ENCODE measurements around the gene ACER1. TPM values are rescaled to one million over a fixed set of nuclear protein-coding genes. Genes with fewer than 3 reads are reported as not detected.

The ACER1 gene
- total RNA-seq, 2 donors from 2014 or later = not detected

GRCh38 chr19:6263735-6264444 is 69.5 kb downstream of the ACER1 start:
- no peak overlapping the region for H3K27ac ChIP-seq (ENCODE audit: low read depth, low read length)
- WGBS, 2 experiments (ENCODE audit: insufficient coverage in 1 of 2, insufficient read length in 1 of 2) = 85 to 88% methylated on average over 12 to 18 of the region's 18 CpGs
- H3K36me3 Mint-ChIP-seq (ENCODE audit: low read depth) = peaks cover 62% of the 10 kb centered on the region
- H3K9ac ChIP-seq (ENCODE audit: extremely low read depth, low read length, poor library complexity, severe bottlenecking) = no peak overlapping the region
- H3K9me3 Mint-ChIP-seq = no peaks in the 10 kb centered on the region
- no peaks in the 10 kb centered on the region for H3K4me1 ChIP-seq (ENCODE audit: control insufficient read depth, insufficient read depth, low read length)
- no peak overlapping the region for H3K4me3 Mint-ChIP-seq
- peaks cover 73% of the 10 kb centered on the region for H3K36me3 ChIP-seq (ENCODE audit: control insufficient read depth, insufficient read depth, low read length)
- H3K4me3 ChIP-seq (ENCODE audit: low read length) = no peak overlapping the region
- no peaks in the 10 kb centered on the region for H3K27me3 Mint-ChIP-seq (ENCODE audit: insufficient read depth)
- no peaks in the 10 kb centered on the region for H3K4me1 Mint-ChIP-seq
- H3K27me3 ChIP-seq (ENCODE audit: control insufficient read depth, insufficient read depth, low read length, poor library complexity, severe bottlenecking) = no peaks in the 10 kb centered on the region
- H3K27ac Mint-ChIP-seq = peak overlapping the region; percentile 58
- H3K9me3 ChIP-seq (ENCODE audit: control insufficient read depth, low read length) = no peaks in the 10 kb centered on the region
- TF ChIP-seq, protein P1, sequence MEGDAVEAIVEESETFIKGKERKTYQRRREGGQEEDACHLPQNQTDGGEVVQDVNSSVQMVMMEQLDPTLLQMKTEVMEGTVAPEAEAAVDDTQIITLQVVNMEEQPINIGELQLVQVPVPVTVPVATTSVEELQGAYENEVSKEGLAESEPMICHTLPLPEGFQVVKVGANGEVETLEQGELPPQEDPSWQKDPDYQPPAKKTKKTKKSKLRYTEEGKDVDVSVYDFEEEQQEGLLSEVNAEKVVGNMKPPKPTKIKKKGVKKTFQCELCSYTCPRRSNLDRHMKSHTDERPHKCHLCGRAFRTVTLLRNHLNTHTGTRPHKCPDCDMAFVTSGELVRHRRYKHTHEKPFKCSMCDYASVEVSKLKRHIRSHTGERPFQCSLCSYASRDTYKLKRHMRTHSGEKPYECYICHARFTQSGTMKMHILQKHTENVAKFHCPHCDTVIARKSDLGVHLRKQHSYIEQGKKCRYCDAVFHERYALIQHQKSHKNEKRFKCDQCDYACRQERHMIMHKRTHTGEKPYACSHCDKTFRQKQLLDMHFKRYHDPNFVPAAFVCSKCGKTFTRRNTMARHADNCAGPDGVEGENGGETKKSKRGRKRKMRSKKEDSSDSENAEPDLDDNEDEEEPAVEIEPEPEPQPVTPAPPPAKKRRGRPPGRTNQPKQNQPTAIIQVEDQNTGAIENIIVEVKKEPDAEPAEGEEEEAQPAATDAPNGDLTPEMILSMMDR (conservative IDR thresholded peaks at IDR 0.05) = no peak
- DNase-seq = no peak

- Histone ChIP-seq H3K4me3 (ENCODE audit: low read length) (no peak overlapping the region), H3K9me3 (ENCODE audit: control insufficient read depth, low read length) (no peaks in the 10 kb centered on the region), H3K27me3 (ENCODE audit: control insufficient read depth, insufficient read depth, low read length, poor library complexity, severe bottlenecking) (no peaks in the 10 kb centered on the region), H3K4me1 (ENCODE audit: control insufficient read depth, insufficient read depth, low read length) (no peaks in the 10 kb centered on the region), H3K27ac (ENCODE audit: low read depth, low read length) (no peak overlapping the region), H3K9ac (ENCODE audit: extremely low read depth, low read length, poor library complexity, severe bottlenecking) (no peak overlapping the region), H3K36me3 (ENCODE audit: control insufficient read depth, insufficient read depth, low read length) (peaks cover 73% of the 10 kb centered on the region)
- Mint-ChIP-seq H3K4me3 (no peak overlapping the region), H3K9me3 (no peaks in the 10 kb centered on the region), H3K36me3 (ENCODE audit: low read depth) (peaks cover 62% of the 10 kb centered on the region), H3K27ac (peak overlapping the region; percentile 19), H3K27me3 (ENCODE audit: insufficient read depth) (no peaks in the 10 kb centered on the region), H3K4me1 (no peaks in the 10 kb centered on the region)
- DNase-seq = no peak
- whole genome bisulfite sequencing, 2 experiments (ENCODE audit: insufficient coverage in 1 of 2, insufficient read length in 1 of 2) = 92 to 95% methylated on average over 7 to 11 of the region's 12 CpGs
- TF ChIP-seq, protein P1 (conservative IDR thresholded peaks at IDR 0.05) = no peak
These were observed 70.1 kb downstream of the ACER1 start for GRCh38 chr19:6263306-6263705.

GRCh38 chr19:6262519-6262918 is 70.9 kb downstream of the ACER1 start:
- no peak for DNase-seq
- TF ChIP-seq, protein P1 (conservative IDR thresholded peaks at IDR 0.05) = no peak
- Histone ChIP-seq H3K4me1 (ENCODE audit: control insufficient read depth, insufficient read depth, low read length) (no peaks in the 10 kb centered on the region), H3K9me3 (ENCODE audit: control insufficient read depth, low read length) (no peaks in the 10 kb centered on the region), H3K4me3 (ENCODE audit: low read length) (no peak overlapping the region), H3K27me3 (ENCODE audit: control insufficient read depth, insufficient read depth, low read length, poor library complexity, severe bottlenecking) (no peaks in the 10 kb centered on the region), H3K27ac (ENCODE audit: low read depth, low read length) (no peak overlapping the region), H3K9ac (ENCODE audit: extremely low read depth, low read length, poor library complexity, severe bottlenecking) (no peak overlapping the region), H3K36me3 (ENCODE audit: control insufficient read depth, insufficient read depth, low read length) (peaks cover 73% of the 10 kb centered on the region)
- Mint-ChIP-seq H3K9me3 (no peaks in the 10 kb centered on the region), H3K4me3 (no peak overlapping the region), H3K4me1 (no peaks in the 10 kb centered on the region), H3K36me3 (ENCODE audit: low read depth) (peaks cover 62% of the 10 kb centered on the region), H3K27ac (no peak overlapping the region), H3K27me3 (ENCODE audit: insufficient read depth) (no peaks in the 10 kb centered on the region)
- 95 to 98% methylated on average over 7 to 11 of the region's 11 CpGs for whole genome bisulfite sequencing, 2 experiments (ENCODE audit: insufficient coverage in 1 of 2, insufficient read length in 1 of 2)

Data from endodermal cell (in vitro differentiated cells).